Lower lobe of right lung (tissue), 2 donors: ENCODE results near the gene ACY1. TPM values are rescaled to one million over a fixed set of nuclear protein-coding genes. Genes with fewer than 3 reads are reported as not detected.
A peak's percentile ranks its signal among the peaks of the same experiment; 100 is the strongest.

Experiments used
- ATAC-seq, 2 donors: fragments of 200-7000 bp; cut with Tn5 transposase; one replicate each; pipeline ENCODE4 v1.9.1; 2020 to 2022; ENCODE audit warnings: mild to moderate bottlenecking in 2 of 2, moderate library complexity in 2 of 2
- DNase-seq: peaks from one replicate; pipeline ENCODE4 v3.0.0-alpha.2; 2020
- H3K27ac ChIP-seq: fragments of 200-600 bp; one replicate; pipeline ENCODE4 v1.8.0; 2022
- H3K27me3 ChIP-seq: fragments of 200-600 bp; one replicate; pipeline ENCODE4 v1.8.0; 2022; ENCODE audit warnings: low read depth
- H3K36me3 ChIP-seq: fragments of 200-600 bp; one replicate; pipeline ENCODE4 v1.8.0; 2022; ENCODE audit warnings: mild to moderate bottlenecking
- H3K4me1 ChIP-seq: fragments of 200-600 bp; one replicate; pipeline ENCODE4 v1.8.0; 2022
- H3K4me3 ChIP-seq: fragments of 200-600 bp; one replicate; pipeline ENCODE4 v1.8.0; 2022; ENCODE audit warnings: mild to moderate bottlenecking
- H3K9me3 ChIP-seq: fragments of 200-600 bp; one replicate; pipeline ENCODE4 v1.8.0; 2022
- CTCF ChIP-seq: fragments of 200-600 bp; IDR thresholded peaks from one replicate; pipeline ENCODE4 v1.8.0; 2022; ENCODE audit warnings: antibody characterized with exemption, mild to moderate bottlenecking
- intact Hi-C: fragments of 100-400 bp; cut with DNase I; formaldehyde crosslinking; loops from one replicate; pipeline ENCODE4 v1.11.0; 2022
- total RNA-seq: library from RNA; stranded (reverse); fragmentation: NEBNext Ultra II Directional; extraction: Animal tissue kit (Norgen Biotek cat#: 25700); gene quantifications from one replicate; pipeline ENCODE4 v1.2.1, GENCODE V29; 2021
- donor health status: DM: no; HTN: yes; CAD: no; lungs with severe emphysema.

The ACY1 gene
- total RNA-seq, 1 donor from 2014 or later, result 20.6 TPM

- no peak for ATAC-seq
- Histone ChIP-seq H3K9me3 (no peaks in the 10 kb centered on the region), H3K4me3 (no peak overlapping the region), H3K27ac (peak overlapping the region; percentile 67), H3K4me1 (peaks cover 30% of the 10 kb centered on the region), H3K36me3 (no peaks in the 10 kb centered on the region), H3K27me3 (no peaks in the 10 kb centered on the region)
- no peak for TF ChIP-seq CTCF
- DNase-seq, result no peak
- intact Hi-C loops, result no loop called here
These were observed 38.3 kb downstream of the ACY1 start for GRCh38 chr3:52021489-52022268.

GRCh38 chr3:52022323-52023100, 39.2 kb downstream of the ACY1 start:
- H3K27ac ChIP-seq, result peak overlapping the region; percentile 68
- no peaks in the 10 kb centered on the region for H3K36me3 ChIP-seq
- H3K27me3 ChIP-seq, result no peaks in the 10 kb centered on the region
- DNase-seq (no peak), ATAC-seq (peak in 1 of 2 donors; percentile 19)
- TF ChIP-seq CTCF, result no peak
- intact Hi-C loops, result no loop called here
- H3K4me1 ChIP-seq, result peaks cover 30% of the 10 kb centered on the region
- peak overlapping the region; percentile 29 for H3K4me3 ChIP-seq
- no peaks in the 10 kb centered on the region for H3K9me3 ChIP-seq

GRCh38 chr3:52023101-52023770, 39.9 kb downstream of the ACY1 start:
- Histone ChIP-seq H3K4me1 (peaks cover 30% of the 10 kb centered on the region), H3K36me3 (no peaks in the 10 kb centered on the region), H3K9me3 (no peaks in the 10 kb centered on the region), H3K4me3 (peak overlapping the region; percentile 29), H3K27ac (peak overlapping the region; percentile 68), H3K27me3 (no peaks in the 10 kb centered on the region)
- DNase-seq, result no peak
- intact Hi-C loops, result no loop called here
- TF ChIP-seq CTCF, result no peak
- no peak for ATAC-seq

- Histone ChIP-seq H3K9me3 (no peaks in the 10 kb centered on the region), H3K27me3 (no peaks in the 10 kb centered on the region), H3K27ac (peak overlapping the region; percentile 68), H3K36me3 (no peaks in the 10 kb centered on the region), H3K4me1 (peaks cover 30% of the 10 kb centered on the region), H3K4me3 (peak overlapping the region; percentile 29)
- no peak for TF ChIP-seq CTCF
- no peak for DNase-seq
- intact Hi-C loops, result no loop called here
- ATAC-seq, result no peak
These were observed 40.8 kb downstream of the ACY1 start for GRCh38 chr3:52023860-52024764.
